Measurements from ENCODE around the gene TMEM87A.

The TMEM87A gene

GRCh38 chr15:42185801-42186200 lies 87.4 kb downstream of the TMEM87A start:
- no peak for TF ChIP-seq KLF16 (tag by site-specific recombination; IDR thresholded peaks at IDR 0.05)
- no peak for TF ChIP-seq ZNF341 (tag by site-specific recombination; IDR thresholded peaks at IDR 0.05; ENCODE audit: low read depth)
- TF ChIP-seq BCL11B (tag by site-specific recombination; IDR thresholded peaks at IDR 0.05; ENCODE audit: low read depth) = no peak
- TF ChIP-seq ZNF302 (tag by site-specific recombination; IDR thresholded peaks at IDR 0.05; ENCODE audit: low read depth) = no peak
- Histone ChIP-seq H3K9me3 (ENCODE audit: control insufficient read depth, insufficient read depth, low read depth, low read length) (no peaks in the 10 kb centered on the region), H3K27ac (ENCODE audit: extremely low read depth, low read depth, low read length) (no peak overlapping the region), H3K4me3 (ENCODE audit: low read depth, low read length) (no peak overlapping the region), H3K4me1 (ENCODE audit: control insufficient read depth, insufficient read depth, low read length) (no peaks in the 10 kb centered on the region), H3K36me3 (ENCODE audit: control insufficient read depth in 2 of 2, insufficient read depth in 1 of 2, low read length in 2 of 2) (peaks cover 20 to 81% of the 10 kb centered on the region in 2 experiments)
- ChIA-PET POLR2A (no interaction called here), CTCF (no interaction called here)

GRCh38 chr15:42184736-42185135 lies 88.5 kb downstream of the TMEM87A start:
- ChIA-PET CTCF (interaction anchor here (0.5 kb wide), 1 partner anchor 11 kb away, joined by 4 read pairs; no protein-coding TSS in a partner anchor), POLR2A (no interaction called here)
- no peaks in the 10 kb centered on the region for H3K4me1 ChIP-seq (ENCODE audit: control insufficient read depth, insufficient read depth, low read length)
- H3K9me3 ChIP-seq (ENCODE audit: control insufficient read depth, insufficient read depth, low read depth, low read length) = no peaks in the 10 kb centered on the region
- peaks cover 20 to 80% of the 10 kb centered on the region in 2 experiments for H3K36me3 ChIP-seq (ENCODE audit: control insufficient read depth in 2 of 2, insufficient read depth in 1 of 2, low read length in 2 of 2)
- H3K27ac ChIP-seq (ENCODE audit: extremely low read depth, low read depth, low read length) = no peak overlapping the region
- no peak overlapping the region for H3K4me3 ChIP-seq (ENCODE audit: low read depth, low read length)
- TF ChIP-seq ZNF664 (tag by site-specific recombination; IDR thresholded peaks at IDR 0.05) (no peak), ZNF302 (tag by site-specific recombination; IDR thresholded peaks at IDR 0.05; ENCODE audit: low read depth) (no peak), ZNF843 (tag by site-specific recombination; IDR thresholded peaks at IDR 0.05) (no peak), ZNF600 (tag by site-specific recombination; IDR thresholded peaks at IDR 0.05) (no peak), ZNF132 (tag by site-specific recombination; IDR thresholded peaks at IDR 0.05; ENCODE audit: borderline replicate concordance) (no peak), ZIC2 (tag by site-specific recombination; IDR thresholded peaks at IDR 0.05) (no peak), ZNF514 (tag by site-specific recombination; IDR thresholded peaks at IDR 0.05) (no peak), ZNF10 (tag by site-specific recombination; IDR thresholded peaks at IDR 0.05) (no peak), ZNF335 (tag by site-specific recombination; conservative IDR thresholded peaks at IDR 0.05) (no peak), ZNF518A (tag by site-specific recombination; conservative IDR thresholded peaks at IDR 0.05; ENCODE audit: low read depth) (no peak), TRIM28 (IDR thresholded peaks at IDR 0.05; ENCODE audit: borderline replicate concordance, low read length) (no peak), ZNF266 (tag by site-specific recombination; IDR thresholded peaks at IDR 0.05; ENCODE audit: low read depth) (no peak), ZBTB6 (tag by site-specific recombination; IDR thresholded peaks at IDR 0.05) (no peak)
- TF ChIP-seq, protein P1, sequence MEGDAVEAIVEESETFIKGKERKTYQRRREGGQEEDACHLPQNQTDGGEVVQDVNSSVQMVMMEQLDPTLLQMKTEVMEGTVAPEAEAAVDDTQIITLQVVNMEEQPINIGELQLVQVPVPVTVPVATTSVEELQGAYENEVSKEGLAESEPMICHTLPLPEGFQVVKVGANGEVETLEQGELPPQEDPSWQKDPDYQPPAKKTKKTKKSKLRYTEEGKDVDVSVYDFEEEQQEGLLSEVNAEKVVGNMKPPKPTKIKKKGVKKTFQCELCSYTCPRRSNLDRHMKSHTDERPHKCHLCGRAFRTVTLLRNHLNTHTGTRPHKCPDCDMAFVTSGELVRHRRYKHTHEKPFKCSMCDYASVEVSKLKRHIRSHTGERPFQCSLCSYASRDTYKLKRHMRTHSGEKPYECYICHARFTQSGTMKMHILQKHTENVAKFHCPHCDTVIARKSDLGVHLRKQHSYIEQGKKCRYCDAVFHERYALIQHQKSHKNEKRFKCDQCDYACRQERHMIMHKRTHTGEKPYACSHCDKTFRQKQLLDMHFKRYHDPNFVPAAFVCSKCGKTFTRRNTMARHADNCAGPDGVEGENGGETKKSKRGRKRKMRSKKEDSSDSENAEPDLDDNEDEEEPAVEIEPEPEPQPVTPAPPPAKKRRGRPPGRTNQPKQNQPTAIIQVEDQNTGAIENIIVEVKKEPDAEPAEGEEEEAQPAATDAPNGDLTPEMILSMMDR (tag by site-specific recombination; IDR thresholded peaks at IDR 0.05) = no peak
- TF ChIP-seq, protein P2, sequence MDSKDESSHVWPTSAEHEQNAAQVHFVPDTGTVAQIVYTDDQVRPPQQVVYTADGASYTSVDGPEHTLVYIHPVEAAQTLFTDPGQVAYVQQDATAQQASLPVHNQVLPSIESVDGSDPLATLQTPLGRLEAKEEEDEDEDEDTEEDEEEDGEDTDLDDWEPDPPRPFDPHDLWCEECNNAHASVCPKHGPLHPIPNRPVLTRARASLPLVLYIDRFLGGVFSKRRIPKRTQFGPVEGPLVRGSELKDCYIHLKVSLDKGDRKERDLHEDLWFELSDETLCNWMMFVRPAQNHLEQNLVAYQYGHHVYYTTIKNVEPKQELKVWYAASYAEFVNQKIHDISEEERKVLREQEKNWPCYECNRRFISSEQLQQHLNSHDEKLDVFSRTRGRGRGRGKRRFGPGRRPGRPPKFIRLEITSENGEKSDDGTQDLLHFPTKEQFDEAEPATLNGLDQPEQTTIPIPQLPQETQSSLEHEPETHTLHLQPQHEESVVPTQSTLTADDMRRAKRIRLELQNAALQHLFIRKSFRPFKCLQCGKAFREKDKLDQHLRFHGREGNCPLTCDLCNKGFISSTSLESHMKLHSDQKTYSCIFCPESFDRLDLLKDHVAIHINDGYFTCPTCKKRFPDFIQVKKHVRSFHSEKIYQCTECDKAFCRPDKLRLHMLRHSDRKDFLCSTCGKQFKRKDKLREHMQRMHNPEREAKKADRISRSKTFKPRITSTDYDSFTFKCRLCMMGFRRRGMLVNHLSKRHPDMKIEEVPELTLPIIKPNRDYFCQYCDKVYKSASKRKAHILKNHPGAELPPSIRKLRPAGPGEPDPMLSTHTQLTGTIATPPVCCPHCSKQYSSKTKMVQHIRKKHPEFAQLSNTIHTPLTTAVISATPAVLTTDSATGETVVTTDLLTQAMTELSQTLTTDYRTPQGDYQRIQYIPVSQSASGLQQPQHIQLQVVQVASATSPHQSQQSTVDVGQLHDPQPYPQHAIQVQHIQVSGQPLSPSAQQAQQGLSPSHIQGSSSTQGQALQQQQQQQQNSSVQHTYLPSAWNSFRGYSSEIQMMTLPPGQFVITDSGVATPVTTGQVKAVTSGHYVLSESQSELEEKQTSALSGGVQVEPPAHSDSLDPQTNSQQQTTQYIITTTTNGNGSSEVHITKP (tag by site-specific recombination; IDR thresholded peaks at IDR 0.05) = no peak
- TF ChIP-seq, protein P3, sequence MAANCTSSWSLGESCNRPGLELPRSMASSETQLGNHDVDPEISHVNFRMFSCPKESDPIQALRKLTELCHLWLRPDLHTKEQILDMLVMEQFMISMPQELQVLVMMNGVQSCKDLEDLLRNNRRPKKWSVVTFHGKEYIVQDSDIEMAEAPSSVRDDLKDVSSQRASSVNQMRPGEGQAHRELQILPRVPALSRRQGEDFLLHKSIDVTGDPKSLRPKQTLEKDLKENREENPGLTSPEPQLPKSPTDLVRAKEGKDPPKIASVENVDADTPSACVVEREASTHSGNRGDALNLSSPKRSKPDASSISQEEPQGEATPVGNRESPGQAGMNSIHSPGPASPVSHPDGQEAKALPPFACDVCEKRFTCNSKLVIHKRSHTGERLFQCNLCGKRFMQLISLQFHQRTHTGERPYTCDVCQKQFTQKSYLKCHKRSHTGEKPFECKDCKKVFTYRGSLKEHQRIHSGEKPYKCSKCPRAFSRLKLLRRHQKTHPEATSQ (tag by site-specific recombination; IDR thresholded peaks at IDR 0.05) = no peak

All from HEK293 (cell line).